PC-9 (cell line): ENCODE data around the gene ZNF576. TPM values are rescaled to one million over a fixed set of nuclear protein-coding genes. Genes with fewer than 3 reads are reported as not detected.

Experiments
- BruUV-seq: library from RNA; stranded (reverse); fragments of 400-500 nt; replicated peaks from 2 replicates; lab custom pipeline; 2021; lab: Mats Ljungman, UMichigan
- CTCF ChIA-PET: fragments of 300-600 bp; sonication (Branson Sonifier 250); formaldehyde crosslinking; loops from one replicate; lab custom pipeline; 2022; ENCODE audit warnings: antibody characterized with exemption; lab: Charles Lee
- POLR2A ChIA-PET: fragments of 300-600 bp; sonication (Branson Sonifier 250); formaldehyde crosslinking; loops from one replicate; lab custom pipeline; 2022; ENCODE audit warnings: antibody characterized with exemption; ENCODE audit not compliant: unreplicated experiment; lab: Charles Lee
- DNase-seq, 2 experiments: peaks; one replicate each; pipeline versions ENCODE4 v3.0.0 to v3.0.0-alpha.2; 2015 to 2022; ENCODE audit warnings: mixed read lengths in 1 of 2
- H2AFZ ChIP-seq: fragments of 200-600 bp; sonication (generic); 2 replicates; pipeline ENCODE4 v1.8.1; 2017; ENCODE audit warnings: antibody characterized with exemption
- H3F3A ChIP-seq: fragments of 200-600 bp; sonication (generic); 2 replicates; pipeline ENCODE4 v1.8.1; 2017; ENCODE audit warnings: antibody characterized with exemption, mild to moderate bottlenecking, low read depth; ENCODE audit not compliant: insufficient read depth
- H3K27ac ChIP-seq: fragments of 200-600 bp; sonication (generic); 2 replicates; pipeline ENCODE4 v1.6.1; 2016; ENCODE audit warnings: mixed run types
- H3K27me3 ChIP-seq: fragments of 200-600 bp; sonication (generic); 2 replicates; pipeline ENCODE4 v1.6.1; 2016; ENCODE audit warnings: low read depth, mixed run types; ENCODE audit not compliant: insufficient read depth
- H3K36me3 ChIP-seq: fragments of 200-600 bp; sonication (generic); 2 replicates; pipeline ENCODE4 v1.6.1; 2016; ENCODE audit warnings: low read depth, mixed run types
- H3K4me1 ChIP-seq: fragments of 200-600 bp; sonication (generic); replicated peaks from 2 replicates; pipeline ENCODE4 v1.6.1; 2016; ENCODE audit warnings: mixed run types; ENCODE audit not compliant: insufficient read depth
- H3K4me2 ChIP-seq: fragments of 200-600 bp; sonication (generic); 2 replicates; pipeline ENCODE4 v1.6.1; 2017; ENCODE audit warnings: mixed run types
- H3K4me3 ChIP-seq: fragments of 200-600 bp; sonication (generic); 2 replicates; pipeline ENCODE4 v1.6.1; 2016; ENCODE audit warnings: mixed run types
- H3K79me2 ChIP-seq: fragments of 200-600 bp; sonication (generic); 2 replicates; pipeline ENCODE4 v1.6.1; 2017; ENCODE audit warnings: low read depth, mixed run types
- H3K9me2 ChIP-seq: fragments of 200-600 bp; sonication (generic); 2 replicates; pipeline ENCODE4 v1.8.1; 2017; ENCODE audit warnings: mild to moderate bottlenecking; ENCODE audit not compliant: insufficient read depth
- H3K9me3 ChIP-seq: fragments of 200-600 bp; sonication (generic); 2 replicates; pipeline ENCODE4 v1.8.1; 2016; ENCODE audit warnings: low read depth; ENCODE audit not compliant: insufficient read depth
- H4K20me1 ChIP-seq: fragments of 200-600 bp; sonication (generic); 2 replicates; pipeline ENCODE4 v1.8.1; 2017; ENCODE audit not compliant: insufficient read depth
- CTCF ChIP-seq: fragments of 200-600 bp; sonication (generic); conservative IDR thresholded peaks from 2 replicates; pipeline ENCODE4 v1.6.1; 2017; ENCODE audit warnings: mixed run types, antibody characterized with exemption, mild to moderate bottlenecking, moderate library complexity
- EZH2 ChIP-seq: fragments of 200-600 bp; sonication (generic); IDR thresholded peaks from 2 replicates; pipeline ENCODE4 v1.8.0; 2017; ENCODE audit warnings: antibody characterized with exemption, low read depth
- intact Hi-C: fragments of 100-400 bp; cut with micrococcal nuclease; formaldehyde crosslinking; loops from one replicate; pipeline ENCODE4 v1.10.0; 2022; ENCODE audit not compliant: unreplicated experiment
- total RNA-seq: library from RNA; stranded (reverse); gene quantifications from 2 replicates; pipeline ENCODE4 v1.2.3, GENCODE V29; 2021

The ZNF576 gene
- total RNA-seq, 1 experiment from 2014 or later, result 15.5 TPM

- ChIA-PET CTCF (no interaction called here), POLR2A (no interaction called here)
- 0 out of 2 replicates have a peak, but pooled peaks cover 2% of the 10 kb centered on the region for H3K79me2 ChIP-seq
- DNase-seq, result no peak
- no peaks in the 10 kb centered on the region for H3K9me3 ChIP-seq
- BruUV-seq, result no TSS peak
- H3K4me3 ChIP-seq, result no peak overlapping the region
- H3K36me3 ChIP-seq, result peaks cover 4% of the 10 kb centered on the region; the same call in 1 of the 2 replicates
- H3K27ac ChIP-seq, result no peak overlapping the region
- peaks cover 18% of the 10 kb centered on the region; the same call in 1 of the 2 replicates for H3F3A ChIP-seq
- H4K20me1 ChIP-seq, result no peaks in the 10 kb centered on the region
- no peaks in the 10 kb centered on the region for H3K27me3 ChIP-seq
- intact Hi-C loops, result no loop called here
- no peaks in the 10 kb centered on the region for H3K9me2 ChIP-seq
- TF ChIP-seq CTCF, result no peak
- TF ChIP-seq EZH2, result no peak
- no peak overlapping the region for H3K4me2 ChIP-seq
- H3K4me1 ChIP-seq, result no peaks in the 10 kb centered on the region
- H2AFZ ChIP-seq, result no peak overlapping the region
Observed at GRCh38 chr19:43609872-43610271, 13.5 kb downstream of the ZNF576 start.

- ChIA-PET CTCF (no interaction called here), POLR2A (no interaction called here)
- Histone ChIP-seq H3K27ac (no peak overlapping the region), H3K9me2 (no peaks in the 10 kb centered on the region), H2AFZ (no peak overlapping the region), H3F3A (peaks cover 18% of the 10 kb centered on the region; the same call in 1 of the 2 replicates), H3K79me2 (0 out of 2 replicates have a peak, but pooled peaks cover 4% of the 10 kb centered on the region), H3K4me1 (no peaks in the 10 kb centered on the region), H4K20me1 (no peaks in the 10 kb centered on the region), H3K4me3 (no peak overlapping the region), H3K9me3 (no peaks in the 10 kb centered on the region), H3K36me3 (peaks cover 4% of the 10 kb centered on the region; the same call in 1 of the 2 replicates), H3K4me2 (no peak overlapping the region), H3K27me3 (no peaks in the 10 kb centered on the region)
- no peak for DNase-seq
- intact Hi-C loops, result no loop called here
- no peak for TF ChIP-seq EZH2
- TF ChIP-seq CTCF, result no peak
- BruUV-seq, result no TSS peak
Observed at GRCh38 chr19:43610493-43610892, 14.1 kb downstream of the ZNF576 start.

- Histone ChIP-seq H3K4me3 (no peak within 1 kb of the TSS), H3K27me3 (no peaks in the 10 kb centered on the region), H4K20me1 (no peaks in the 10 kb centered on the region), H3F3A (peaks cover 12% of the 10 kb centered on the region; the same call in 1 of the 2 replicates), H3K36me3 (peaks cover 4% of the 10 kb centered on the region; the same call in 1 of the 2 replicates), H3K9me2 (no peaks in the 10 kb centered on the region), H3K27ac (no peak within 1 kb of the TSS), H3K79me2 (0 out of 2 replicates have a peak, but pooled peaks cover 5% of the 10 kb centered on the region), H2AFZ (no peak within 1 kb of the TSS), H3K9me3 (no peaks in the 10 kb centered on the region), H3K4me2 (no peak within 1 kb of the TSS), H3K4me1 (no peaks in the 10 kb centered on the region)
- no TSS peak for BruUV-seq
- no peak for TF ChIP-seq CTCF
- intact Hi-C loops, result no loop called here
- no peak for DNase-seq
- CTCF ChIA-PET, result no interaction called here
- POLR2A ChIA-PET, result no interaction called here
Observed at GRCh38 chr19:43611788-43612187, 15.4 kb downstream of the ZNF576 start, which contains the start of gene SRRM5. TSS of gene SRRM5 (plus strand) at chr19:43612088. CDS start at chr19:43612122, 34 bp downstream.
